Cardiac atrium fibroblast (primary cell): ENCODE results near the gene KLHL26. TPM values are rescaled to one million over a fixed set of nuclear protein-coding genes. Genes with fewer than 3 reads are reported as not detected.

Experiments used
- total RNA-seq: library from RNA; depleted of rRNA; stranded (reverse); fragments of >200 nt; gene quantifications from 2 replicates; pipeline ENCODE4 v1.2.3, GENCODE V29; 2015

The KLHL26 gene, protein sequence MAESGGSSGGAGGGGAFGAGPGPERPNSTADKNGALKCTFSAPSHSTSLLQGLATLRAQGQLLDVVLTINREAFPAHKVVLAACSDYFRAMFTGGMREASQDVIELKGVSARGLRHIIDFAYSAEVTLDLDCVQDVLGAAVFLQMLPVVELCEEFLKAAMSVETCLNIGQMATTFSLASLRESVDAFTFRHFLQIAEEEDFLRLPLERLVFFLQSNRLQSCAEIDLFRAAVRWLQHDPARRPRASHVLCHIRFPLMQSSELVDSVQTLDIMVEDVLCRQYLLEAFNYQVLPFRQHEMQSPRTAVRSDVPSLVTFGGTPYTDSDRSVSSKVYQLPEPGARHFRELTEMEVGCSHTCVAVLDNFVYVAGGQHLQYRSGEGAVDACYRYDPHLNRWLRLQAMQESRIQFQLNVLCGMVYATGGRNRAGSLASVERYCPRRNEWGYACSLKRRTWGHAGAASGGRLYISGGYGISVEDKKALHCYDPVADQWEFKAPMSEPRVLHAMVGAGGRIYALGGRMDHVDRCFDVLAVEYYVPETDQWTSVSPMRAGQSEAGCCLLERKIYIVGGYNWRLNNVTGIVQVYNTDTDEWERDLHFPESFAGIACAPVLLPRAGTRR
- 11.6 and 17.8 TPM in 2 replicates for total RNA-seq

DNA sequence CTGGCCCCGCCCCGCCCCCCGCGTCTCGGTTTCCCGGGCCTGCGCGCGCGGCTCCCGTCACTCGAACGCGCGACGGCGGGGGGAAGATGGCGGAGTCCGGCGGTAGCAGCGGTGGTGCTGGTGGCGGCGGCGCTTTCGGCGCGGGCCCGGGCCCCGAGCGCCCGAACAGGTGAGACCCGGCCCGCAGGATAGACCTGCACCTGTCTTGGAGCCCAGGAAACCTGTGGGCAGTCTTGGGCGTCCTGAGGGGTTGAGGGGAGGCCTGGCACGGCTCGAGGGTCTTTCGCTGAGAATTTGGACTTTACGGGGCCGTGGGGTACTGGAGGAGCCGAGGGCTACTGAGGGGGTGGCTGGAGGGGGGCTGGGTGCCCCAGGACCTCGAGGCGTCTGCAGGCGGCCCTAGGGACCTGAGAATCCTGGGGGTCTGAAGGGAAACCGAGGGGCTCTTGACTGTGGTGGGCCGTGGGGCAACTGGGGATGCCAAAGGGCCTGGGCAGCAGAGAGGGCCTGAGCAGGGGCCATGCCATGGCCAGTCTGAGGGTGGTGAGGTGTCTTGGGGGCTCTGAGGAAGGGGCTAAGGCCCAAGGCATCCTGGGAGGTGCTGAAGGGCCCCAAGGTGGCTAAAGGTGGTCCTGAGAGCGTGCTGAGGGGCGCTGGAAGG, at the start of gene KLHL26:
KLHL26 (plus strand) TSS at position 60 of the 661 bp plus-strand sequence; CDS start at position 87, 27 bp downstream.

DNA sequence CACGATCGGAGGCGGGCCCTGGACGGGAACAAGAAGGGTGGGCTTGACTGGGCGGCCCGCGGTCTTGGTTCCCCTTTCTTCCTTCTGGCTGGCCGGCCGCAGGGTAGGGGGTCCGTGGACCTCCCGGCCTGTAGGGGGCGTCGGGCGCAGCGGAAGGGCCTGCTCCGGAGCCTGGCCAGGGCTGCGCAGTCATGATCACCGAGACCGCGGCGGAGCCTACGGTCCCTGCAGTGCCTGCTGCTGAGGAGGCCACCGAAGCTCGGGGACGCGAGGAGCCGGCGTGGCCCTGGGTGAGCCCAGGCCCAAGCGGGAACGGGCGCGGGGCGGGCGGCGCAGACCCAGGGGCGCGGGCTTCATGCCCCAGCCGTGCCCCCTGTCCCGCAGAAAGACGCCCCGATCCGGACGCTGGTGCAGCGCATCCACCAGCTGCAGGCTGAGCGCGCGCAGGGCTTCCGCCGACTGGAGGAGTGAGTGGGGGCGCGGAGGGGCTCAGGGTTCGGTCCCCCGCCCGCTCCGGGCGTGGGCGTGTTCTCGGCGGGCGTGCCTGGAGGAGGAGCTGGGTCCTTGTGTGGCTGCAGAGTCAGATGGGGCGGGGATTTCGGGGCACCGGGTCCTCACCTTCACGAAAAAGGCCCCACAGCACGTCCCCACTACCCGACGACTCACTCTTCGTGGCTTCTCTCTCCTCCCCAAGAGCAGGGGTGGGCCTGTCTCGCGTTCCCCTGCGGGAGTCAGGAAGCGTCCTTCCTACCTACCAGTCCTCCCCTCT, 48.0 kb upstream of the KLHL26 start, which contains the start of gene REX1BD:
REX1BD (plus strand) TSS at position 188 of the 769 bp plus-strand sequence; CDS start at position 192, 4 bp downstream.

DNA sequence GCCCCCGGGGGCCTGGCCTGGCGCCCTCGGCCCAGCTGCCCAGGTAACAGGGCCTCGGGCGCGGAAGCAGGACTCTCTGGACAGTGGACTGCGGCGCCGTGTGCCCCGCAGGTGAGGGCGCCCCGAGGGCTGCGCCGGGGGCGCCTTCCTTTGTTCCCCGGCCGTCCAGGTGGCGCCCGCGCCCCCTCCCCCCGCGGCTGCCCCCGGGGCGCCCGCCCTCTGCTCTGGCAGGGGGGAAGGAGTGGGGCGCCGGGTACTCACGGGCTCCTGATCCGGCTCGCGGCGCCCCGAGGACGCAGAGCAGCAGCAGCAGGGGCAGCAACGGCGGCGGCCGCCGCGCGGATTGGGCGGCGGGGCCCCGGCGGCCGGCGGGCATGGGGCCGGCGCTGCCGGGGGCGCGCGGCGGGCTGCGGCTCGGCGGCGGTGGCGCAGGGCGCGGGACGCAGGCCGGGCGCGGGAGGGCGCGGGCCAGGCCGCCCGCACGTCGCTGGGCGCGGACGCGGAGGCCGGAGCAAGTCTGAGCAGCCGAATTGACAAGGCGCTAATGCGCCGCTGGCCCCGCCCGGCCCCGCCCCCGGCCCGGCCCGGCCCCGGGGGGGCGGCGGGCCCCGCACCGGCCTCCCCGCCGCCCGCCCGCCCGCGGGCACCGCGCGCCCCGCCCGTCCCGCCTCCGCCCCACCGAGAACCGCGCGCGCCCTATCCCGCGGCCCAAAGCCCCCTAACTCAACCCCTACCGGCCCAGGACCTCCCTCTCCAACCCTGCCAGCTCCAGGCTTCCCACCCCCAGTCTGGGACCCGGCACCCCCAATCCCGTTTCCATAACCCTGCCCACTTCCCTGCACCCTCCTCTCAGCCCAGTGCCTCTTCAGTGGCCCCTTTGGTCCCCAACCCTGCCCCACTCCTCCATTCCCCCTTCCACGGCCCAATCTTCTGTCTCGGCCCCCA, 30.3 kb upstream of the KLHL26 start, which contains the start of gene CRLF1:
CRLF1 (minus strand) TSS at position 519 of the 945 bp plus-strand sequence; CDS start at position 376, 143 bp downstream.

DNA sequence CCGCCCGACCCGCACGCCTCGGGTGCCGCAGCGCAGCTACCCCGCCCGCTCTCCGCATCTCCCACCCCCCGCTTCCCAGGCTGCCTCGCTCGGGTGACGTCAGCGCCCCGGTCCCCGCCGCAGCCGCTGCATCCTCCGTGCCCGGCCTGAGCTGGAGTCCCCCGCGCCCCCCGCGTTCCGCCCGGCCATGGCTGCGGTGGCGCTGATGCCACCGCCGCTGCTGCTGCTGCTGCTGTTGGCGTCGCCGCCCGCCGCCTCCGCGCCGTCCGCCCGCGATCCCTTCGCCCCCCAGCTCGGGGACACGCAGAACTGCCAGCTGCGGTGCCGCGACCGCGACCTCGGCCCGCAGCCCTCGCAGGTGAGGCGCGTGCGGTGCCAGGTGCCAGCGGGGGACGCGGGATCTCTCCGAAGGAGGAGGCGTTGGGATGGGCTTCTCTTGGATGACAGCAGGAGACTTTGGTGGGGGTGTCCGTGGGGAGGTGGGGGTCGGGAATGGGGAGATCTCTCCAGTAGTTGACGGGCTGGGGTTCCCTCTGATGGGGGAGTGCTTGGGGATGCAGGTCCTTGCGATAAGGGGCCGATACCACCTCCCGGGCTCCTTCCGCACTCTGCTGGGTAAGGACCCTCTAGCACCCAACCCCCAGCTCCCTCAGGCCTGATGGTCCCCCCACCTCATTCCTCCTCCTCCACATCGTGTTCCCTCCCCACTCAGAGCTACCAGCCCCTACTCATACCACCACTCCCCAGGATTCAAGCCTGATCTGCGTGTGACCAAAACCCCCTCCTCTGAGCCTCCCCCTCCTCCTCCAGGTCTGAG, 23.8 kb upstream of the KLHL26 start, which contains the start of gene TMEM59L:
TMEM59L (plus strand) TSS at position 99 of the 817 bp plus-strand sequence; CDS start at position 188, 89 bp downstream.

DNA sequence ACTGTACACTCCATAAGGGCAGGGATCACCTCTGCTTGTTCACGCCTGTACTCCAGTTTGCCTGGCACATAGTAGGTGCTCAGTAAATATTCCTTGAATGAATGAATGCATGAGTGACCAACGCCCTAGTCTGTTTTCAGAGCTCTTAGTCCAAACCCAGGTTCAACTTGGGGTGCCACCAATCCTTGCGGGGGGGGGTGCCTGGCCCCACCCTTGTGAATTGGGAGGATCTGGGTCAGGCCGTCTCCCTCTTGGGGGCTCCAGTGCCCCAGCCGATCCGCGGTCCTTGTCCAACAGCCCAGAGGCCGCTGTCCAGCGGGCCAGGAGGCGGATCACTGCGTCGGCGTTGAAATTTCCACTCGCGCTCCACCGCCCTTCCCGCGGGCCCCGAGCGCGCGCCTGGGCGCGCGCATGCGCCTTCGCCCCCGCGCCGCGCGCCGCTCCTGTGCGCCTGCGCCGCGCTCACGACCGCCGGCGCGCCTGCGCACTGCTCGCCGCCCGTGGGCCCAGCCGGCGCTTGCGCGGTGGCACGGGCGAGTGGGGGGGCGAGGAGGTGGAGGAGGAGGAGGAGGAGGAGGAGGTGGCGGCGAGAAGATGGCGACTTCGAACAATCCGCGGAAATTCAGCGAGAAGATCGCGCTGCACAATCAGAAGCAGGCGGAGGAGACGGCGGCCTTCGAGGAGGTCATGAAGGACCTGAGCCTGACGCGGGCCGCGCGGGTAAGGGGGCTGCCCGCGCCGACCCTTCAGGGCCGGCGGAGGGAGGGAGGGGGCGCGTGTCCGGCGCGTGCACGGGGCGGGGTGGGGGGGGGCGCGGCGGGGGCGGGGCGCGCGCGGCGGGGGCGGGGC, 46.5 kb downstream of the KLHL26 start, which contains the start of gene CRTC1:
CRTC1 (plus strand) TSS at position 572 of the 849 bp plus-strand sequence; CDS start at position 595, 23 bp downstream.

Other genes starting within 250 kb of the KLHL26 start
- gene LRRC25, start 239.4 kb upstream of the KLHL26 start, total RNA-seq: not detected in 2 replicates
- gene SSBP4, start 217.6 kb upstream of the KLHL26 start, total RNA-seq: 99.8 and 114 TPM in 2 replicates
- gene ISYNA1, start 198.9 kb upstream of the KLHL26 start, total RNA-seq: 19.5 and 29.5 TPM in 2 replicates
- gene ELL, start 115.0 kb upstream of the KLHL26 start, total RNA-seq: 12.3 and 21.4 TPM in 2 replicates
- 400 and 409 TPM in 2 replicates for gene FKBP8, start 93.5 kb upstream of the KLHL26 start, total RNA-seq
- 113 and 151 TPM in 2 replicates for gene KXD1, start 79.2 kb upstream of the KLHL26 start, total RNA-seq
- 1,196 and 1,251 TPM in 2 replicates for gene UBA52, start 65.2 kb upstream of the KLHL26 start, total RNA-seq
- 64.3 and 65.9 TPM in 2 replicates for gene REX1BD, start 48.2 kb upstream of the KLHL26 start, total RNA-seq
- 309 and 313 TPM in 2 replicates for gene CRLF1, start 30.2 kb upstream of the KLHL26 start, total RNA-seq
- gene TMEM59L, start 24.2 kb upstream of the KLHL26 start, total RNA-seq: 11.9 and 12.8 TPM in 2 replicates
- 2.0 and 3.4 TPM in 2 replicates for gene CRTC1, start 46.7 kb downstream of the KLHL26 start, total RNA-seq
- gene COMP, start 154.3 kb downstream of the KLHL26 start, total RNA-seq: under 0.01 and 1.5 TPM in 2 replicates
- 33.6 and 51.2 TPM in 2 replicates for gene UPF1, start 194.9 kb downstream of the KLHL26 start, total RNA-seq